Activated naive CD4-positive, alpha-beta T cell treated with anti-CD3 and anti-CD28 coated beads, Interleukin-2, amount 50 U/mL, for 72 hours (primary cell): ENCODE data around the gene ATIC. TPM values are rescaled to one million over a fixed set of nuclear protein-coding genes. Genes with fewer than 3 reads are reported as not detected.
"Not testable (repeated sequence)": the region's sequence is repeated elsewhere in the genome, so short reads cannot be mapped to it uniquely, and the experiment has no call there.

ENCODE experiments used
- ATAC-seq, 2 donors: fragments of 150-1000 bp; cut with Tn5 transposase; 2 replicates each; pipeline ENCODE4 v1.10.0; 2021; ENCODE audit warnings: mild to moderate bottlenecking in 2 of 2, moderate library complexity in 2 of 2
- DNase-seq, 2 donors: peaks; one replicate each; pipeline ENCODE4 v3.0.0; 2021 to 2022; ENCODE audit warnings: low spot score in 2 of 2
- H3K27ac Mint-ChIP-seq, 2 donors: one replicate each; pipeline ENCODE4 v1.8.0; 2022; ENCODE audit warnings: mild to moderate bottlenecking in 2 of 2, mixed read lengths in 2 of 2
- H3K36me3 Mint-ChIP-seq, 2 donors: one replicate each; pipeline ENCODE4 v1.8.0; 2022; ENCODE audit warnings: mixed read lengths in 2 of 2
- H3K9me3 Mint-ChIP-seq, 2 donors: one replicate each; pipeline ENCODE4 v1.8.0; 2022; ENCODE audit warnings: mixed read lengths in 2 of 2
- total RNA-seq, 2 donors: library from RNA; stranded (reverse); gene quantifications; one replicate each; pipeline ENCODE4 v1.2.3, GENCODE V29; 2022

ATIC gene
- total RNA-seq, 2 donors from 2014 or later, result 193 to 232 TPM

DNA sequence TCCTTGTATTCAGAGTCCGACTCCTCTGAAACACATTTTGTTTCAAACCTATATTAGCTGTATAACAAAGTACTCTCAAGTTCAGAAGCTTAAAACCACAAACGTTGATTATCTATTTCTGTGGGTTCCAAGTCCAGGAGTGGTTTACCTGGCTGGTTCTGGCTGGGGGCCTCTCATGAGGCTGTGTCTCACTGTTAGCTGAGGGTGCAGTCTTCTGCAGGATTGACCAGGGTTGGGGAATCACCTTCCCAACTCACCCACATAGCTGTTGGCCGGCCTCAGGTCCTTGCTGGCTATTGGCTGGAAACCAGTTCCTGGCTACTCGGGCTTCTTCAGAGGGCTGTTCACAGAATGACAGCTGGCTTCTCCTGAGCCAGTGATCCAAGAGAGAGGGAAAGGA, 18.0 kb upstream of the ATIC start:
- ATAC-seq, result no peak
- no peak for DNase-seq
- Mint-ChIP-seq H3K9me3 (peaks cover 0 to 3% of the 10 kb centered on the region in 2 donors), H3K36me3 (no peaks in the 10 kb centered on the region), H3K27ac (no peak overlapping the region)

DNA sequence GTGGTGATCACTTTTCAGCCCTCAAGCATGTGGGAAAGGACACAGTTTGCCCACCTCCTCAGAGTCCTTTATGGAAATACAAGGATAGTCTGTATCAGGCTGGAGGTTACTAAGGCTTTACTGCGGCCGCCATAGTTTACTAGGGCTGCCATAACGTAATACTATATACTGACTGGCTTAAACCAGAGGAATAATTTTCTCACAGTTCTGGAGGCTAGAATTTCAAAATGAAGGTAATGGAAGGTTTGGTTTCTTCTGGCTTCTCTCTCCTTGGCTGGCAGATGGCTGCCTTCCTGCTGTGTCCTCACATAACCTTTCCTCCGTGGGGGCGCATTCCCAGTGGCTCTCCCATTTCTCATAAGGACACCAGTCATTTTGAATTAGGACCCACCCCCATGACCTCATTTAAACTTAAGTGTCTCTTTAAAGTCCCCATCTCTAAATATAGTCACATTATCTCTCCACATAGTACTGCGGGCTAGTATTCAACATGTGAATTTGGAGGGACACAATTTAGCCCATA, 12.5 kb upstream of the ATIC start:
- DNase-seq, result no peak
- H3K27ac Mint-ChIP-seq, result no peak overlapping the region
- no peak for ATAC-seq
- peaks cover 4 to 6% of the 10 kb centered on the region in 2 donors for H3K9me3 Mint-ChIP-seq
- H3K36me3 Mint-ChIP-seq, result peaks cover 0 to 6% of the 10 kb centered on the region in 2 donors

DNA sequence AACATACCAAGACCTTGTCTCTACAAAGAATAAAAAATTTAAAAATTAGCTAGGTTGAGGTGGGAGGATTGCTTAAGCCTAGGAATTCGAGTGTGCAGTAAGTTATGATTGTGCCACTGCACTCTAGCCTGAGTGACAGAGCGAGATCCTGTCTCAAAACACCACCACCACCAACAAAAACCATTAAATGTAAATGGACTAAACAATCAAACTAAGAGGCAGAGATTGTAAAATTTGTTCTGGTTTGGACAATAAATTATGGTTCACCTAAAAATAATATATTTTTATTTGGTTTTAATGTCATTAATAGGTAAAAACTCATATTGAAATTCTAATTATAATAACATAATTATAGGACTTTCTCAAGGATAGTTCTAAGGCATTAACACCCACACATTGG, 9.9 kb upstream of the ATIC start:
- no peak for DNase-seq
- Mint-ChIP-seq H3K36me3 (peaks cover 0 to 6% of the 10 kb centered on the region in 2 donors), H3K9me3 (peaks cover 4 to 6% of the 10 kb centered on the region in 2 donors), H3K27ac (no peak overlapping the region)
- no peak for ATAC-seq

DNA sequence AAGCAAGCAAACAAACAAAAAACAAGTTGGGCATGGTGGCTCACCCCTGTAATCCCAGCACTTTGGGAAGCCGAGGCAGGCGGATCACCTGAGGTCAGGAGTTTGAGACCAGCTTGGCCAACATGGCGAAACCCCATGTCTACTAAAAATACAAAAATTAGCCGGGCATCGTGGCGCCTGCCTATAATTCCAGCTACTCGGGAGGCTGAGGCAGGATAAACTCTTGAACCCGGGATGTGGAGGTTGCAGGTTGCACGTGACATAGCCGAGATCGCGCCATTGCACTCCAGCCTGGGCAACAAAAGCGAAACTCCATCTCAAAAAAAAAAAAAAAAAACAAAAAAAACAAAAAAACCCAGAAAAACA, 617 bp upstream of the ATIC start:
- H3K9me3 Mint-ChIP-seq, result not testable (repeated sequence)
- H3K36me3 Mint-ChIP-seq, result peaks cover 26 to 30% of the 10 kb centered on the region in 2 donors
- H3K27ac Mint-ChIP-seq, result peak overlapping the region; percentile 88 to 92
- peak in 1 of 2 donors; percentile 3 for DNase-seq
- ATAC-seq, result peak in 1 of 2 donors; percentile 18

DNA sequence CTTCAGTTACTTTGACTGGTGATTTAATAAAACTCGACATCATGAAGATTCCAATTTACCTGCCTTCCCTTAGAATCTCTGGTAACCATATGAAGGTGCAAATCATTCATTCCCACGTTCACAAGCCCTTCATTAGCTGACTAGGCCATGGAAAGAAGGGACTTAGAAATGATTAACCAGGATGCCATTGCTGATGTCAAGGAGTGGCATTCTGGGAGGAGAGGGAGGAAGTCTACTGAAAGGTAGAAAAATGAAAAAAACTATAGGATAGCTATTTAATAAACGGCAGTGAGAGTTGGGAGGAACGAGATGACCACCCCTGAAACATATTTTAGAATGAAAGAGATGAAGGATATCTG, 1.4 kb downstream of the ATIC start:
- Mint-ChIP-seq H3K9me3 (no peaks in the 10 kb centered on the region), H3K27ac (peak overlapping the region in 1 of 2 donors; percentile 88), H3K36me3 (peaks cover 27 to 33% of the 10 kb centered on the region in 2 donors)
- ATAC-seq, result no peak
- DNase-seq, result no peak

DNA sequence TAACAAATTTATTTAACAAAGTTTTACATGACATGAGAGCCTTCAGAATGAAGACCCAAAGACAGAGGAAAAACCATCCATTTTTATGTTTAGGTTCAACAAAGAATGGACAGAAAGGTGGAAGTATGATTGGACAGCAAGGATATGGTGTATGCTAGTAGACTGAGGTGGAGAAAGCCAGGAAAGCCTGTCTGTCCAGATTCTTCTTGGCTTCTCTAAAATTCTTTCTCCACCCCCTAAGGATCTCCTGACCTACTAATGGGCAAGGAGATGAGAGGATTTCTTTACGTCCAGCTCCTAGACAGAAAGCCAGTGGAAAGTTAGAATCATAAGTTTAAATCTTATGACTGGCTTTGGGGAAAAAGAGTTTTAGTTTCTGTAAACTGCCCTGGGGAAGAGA, 3.0 kb downstream of the ATIC start:
- no peak for ATAC-seq
- no peaks in the 10 kb centered on the region for H3K9me3 Mint-ChIP-seq
- peaks cover 30 to 33% of the 10 kb centered on the region in 2 donors for H3K36me3 Mint-ChIP-seq
- DNase-seq, result no peak
- H3K27ac Mint-ChIP-seq, result peak overlapping the region in 1 of 2 donors; percentile 88

DNA sequence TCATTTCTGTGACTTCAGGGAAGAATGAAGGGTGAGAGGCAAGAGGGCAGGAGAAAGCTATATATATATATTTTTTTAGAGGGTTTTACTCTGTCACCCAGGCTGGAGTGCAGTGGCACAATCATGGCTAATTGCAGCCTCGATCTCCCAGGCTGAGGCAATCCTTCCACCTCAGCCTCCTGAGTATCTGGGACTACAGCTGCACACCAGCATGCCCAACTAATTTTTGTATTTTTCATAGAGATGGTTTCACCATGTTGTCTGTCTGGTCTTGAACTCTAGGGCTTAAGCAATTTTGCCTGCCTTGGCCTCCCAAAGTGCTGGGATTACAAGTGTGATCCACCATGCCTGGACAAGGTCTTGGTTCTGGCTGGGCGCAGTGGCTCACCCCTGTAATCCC, 3.4 kb downstream of the ATIC start:
- H3K27ac Mint-ChIP-seq, result peak overlapping the region in 1 of 2 donors; percentile 88
- peaks cover 34 to 37% of the 10 kb centered on the region in 2 donors for H3K36me3 Mint-ChIP-seq
- ATAC-seq (no peak), DNase-seq (no peak)
- no peaks in the 10 kb centered on the region for H3K9me3 Mint-ChIP-seq

DNA sequence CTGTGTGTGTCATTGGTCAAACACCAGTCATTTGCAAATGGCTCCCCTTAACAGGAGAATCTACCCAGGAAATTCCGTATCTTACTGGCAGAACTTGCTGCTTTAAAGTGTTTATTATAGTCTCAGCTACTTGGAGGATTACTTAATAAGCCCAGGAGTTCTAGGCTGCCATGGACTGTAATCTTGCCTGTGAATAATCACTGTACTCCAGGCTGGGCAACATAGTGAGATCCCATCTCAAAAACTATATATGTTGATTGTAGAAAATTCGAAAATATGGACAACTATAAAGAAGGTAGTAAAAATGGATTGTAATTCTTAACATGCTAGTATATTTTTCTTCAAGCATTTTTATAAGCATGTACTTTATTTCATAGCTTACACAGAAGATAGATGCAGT, 4.5 kb downstream of the ATIC start:
- peak overlapping the region in 1 of 2 donors; percentile 55 for H3K27ac Mint-ChIP-seq
- peaks cover 43 to 47% of the 10 kb centered on the region in 2 donors for H3K36me3 Mint-ChIP-seq
- ATAC-seq (no peak), DNase-seq (no peak)
- no peaks in the 10 kb centered on the region for H3K9me3 Mint-ChIP-seq

DNA sequence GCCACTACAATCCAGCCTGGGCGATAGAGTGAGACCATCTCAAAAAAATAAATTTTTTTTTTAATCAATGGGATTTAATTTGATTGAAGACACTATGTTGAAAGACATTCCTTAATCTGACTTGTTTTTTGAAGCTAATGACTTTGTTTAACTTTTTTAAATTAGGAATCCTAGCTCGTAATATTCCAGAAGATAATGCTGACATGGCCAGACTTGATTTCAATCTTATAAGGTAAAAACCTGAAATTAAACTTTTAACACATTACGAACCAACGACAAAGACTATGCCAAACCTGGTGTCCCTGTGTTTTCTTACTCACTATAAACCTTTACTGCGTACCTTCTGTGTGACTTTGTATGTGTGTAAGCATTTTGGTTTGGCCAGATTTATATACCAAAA, 7.6 kb downstream of the ATIC start:
- Mint-ChIP-seq H3K9me3 (no peaks in the 10 kb centered on the region), H3K27ac (no peak overlapping the region), H3K36me3 (peaks cover 32 to 36% of the 10 kb centered on the region in 2 donors)
- no peak for ATAC-seq
- no peak for DNase-seq

DNA sequence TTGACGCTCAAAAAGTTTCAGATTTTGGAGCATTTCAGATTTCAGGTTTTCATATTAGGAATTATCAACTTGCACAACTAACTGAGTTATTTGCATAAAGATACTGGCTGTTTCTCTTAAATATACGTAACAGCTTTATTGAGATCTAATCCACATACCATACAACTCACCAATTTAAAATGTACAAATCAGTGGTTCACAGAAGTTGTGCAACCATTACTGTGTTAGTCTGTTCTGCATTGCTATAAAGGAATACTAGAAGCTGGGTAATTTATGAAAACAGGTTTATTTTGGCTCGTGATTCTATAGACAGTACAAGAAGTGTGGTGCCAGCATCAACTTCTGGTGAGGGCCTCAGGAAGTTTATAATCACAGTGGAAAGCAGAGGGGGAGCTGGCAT, 8.2 kb downstream of the ATIC start:
- Mint-ChIP-seq H3K9me3 (no peaks in the 10 kb centered on the region), H3K36me3 (peaks cover 31 to 33% of the 10 kb centered on the region in 2 donors), H3K27ac (peak overlapping the region in 1 of 2 donors; percentile 46)
- no peak for ATAC-seq
- DNase-seq, result no peak

DNA sequence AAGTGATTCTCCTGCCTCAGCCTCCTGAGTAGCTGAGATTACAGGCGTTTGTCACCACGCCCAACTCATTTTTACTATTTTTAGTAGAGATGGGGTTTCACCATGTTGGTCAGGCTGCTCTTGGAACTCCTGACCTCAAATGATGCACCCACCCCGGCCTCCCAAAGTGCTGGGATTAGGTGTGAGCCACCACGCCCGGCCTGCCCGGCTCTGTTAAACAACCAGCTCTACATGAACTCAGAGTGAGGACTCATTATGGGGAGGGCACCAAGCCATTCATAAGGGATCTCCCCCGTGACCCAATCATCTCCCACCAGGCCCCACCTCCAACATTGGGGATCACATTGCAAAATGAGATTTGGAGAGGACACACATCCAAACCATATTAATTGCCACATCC, 8.8 kb downstream of the ATIC start:
- peak overlapping the region in 1 of 2 donors; percentile 45 for H3K27ac Mint-ChIP-seq
- no peak for DNase-seq
- peaks cover 32% of the 10 kb centered on the region in 2 donors for H3K36me3 Mint-ChIP-seq
- ATAC-seq, result peak in 1 of 2 donors; percentile 20
- no peaks in the 10 kb centered on the region for H3K9me3 Mint-ChIP-seq

DNA sequence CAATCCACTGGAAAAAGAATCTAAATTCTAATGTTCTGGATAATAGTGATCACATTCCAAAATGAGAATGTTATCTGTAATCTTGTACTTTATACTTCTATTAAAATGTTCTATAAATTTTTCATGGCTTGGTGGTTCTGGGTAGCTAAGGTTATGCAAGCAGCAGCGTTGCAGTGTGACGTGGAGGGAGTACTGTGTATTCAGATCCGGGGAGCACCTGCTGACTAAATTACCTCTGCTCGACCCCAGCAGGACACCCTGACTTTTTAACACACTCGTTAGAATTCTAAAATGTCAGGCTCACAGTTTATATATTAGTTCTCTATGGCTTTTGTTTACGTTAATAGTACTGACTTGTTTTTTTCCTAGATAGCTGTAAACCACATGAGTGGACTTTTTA, 13.0 kb downstream of the ATIC start:
- Mint-ChIP-seq H3K27ac (peak overlapping the region in 1 of 2 donors; percentile 62), H3K36me3 (peaks cover 37 to 48% of the 10 kb centered on the region in 2 donors), H3K9me3 (no peaks in the 10 kb centered on the region)
- no peak for ATAC-seq
- no peak for DNase-seq

DNA sequence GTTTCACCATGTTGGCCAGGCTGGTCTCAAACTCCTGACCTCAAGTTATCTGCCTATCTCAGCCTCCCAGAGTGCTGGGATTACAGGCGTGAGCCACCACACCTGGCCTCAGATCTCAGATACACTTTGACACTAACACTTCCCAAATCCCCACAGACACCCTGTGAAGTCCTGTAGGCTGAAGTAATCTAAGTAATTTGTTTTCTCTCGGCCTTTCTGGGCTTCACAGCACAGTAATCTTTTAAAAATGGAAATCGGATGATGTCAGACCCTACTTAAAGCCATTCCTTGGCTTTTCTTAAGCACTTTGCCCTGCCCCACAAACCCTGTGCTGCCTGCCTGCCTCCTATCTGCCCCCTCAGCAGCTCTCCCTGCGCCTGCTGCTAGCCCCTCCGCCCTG, 16.2 kb downstream of the ATIC start:
- peak overlapping the region; percentile 71 to 73 for H3K27ac Mint-ChIP-seq
- DNase-seq (no peak), ATAC-seq (no peak)
- peaks cover 35 to 36% of the 10 kb centered on the region in 2 donors for H3K36me3 Mint-ChIP-seq
- H3K9me3 Mint-ChIP-seq, result no peaks in the 10 kb centered on the region

DNA sequence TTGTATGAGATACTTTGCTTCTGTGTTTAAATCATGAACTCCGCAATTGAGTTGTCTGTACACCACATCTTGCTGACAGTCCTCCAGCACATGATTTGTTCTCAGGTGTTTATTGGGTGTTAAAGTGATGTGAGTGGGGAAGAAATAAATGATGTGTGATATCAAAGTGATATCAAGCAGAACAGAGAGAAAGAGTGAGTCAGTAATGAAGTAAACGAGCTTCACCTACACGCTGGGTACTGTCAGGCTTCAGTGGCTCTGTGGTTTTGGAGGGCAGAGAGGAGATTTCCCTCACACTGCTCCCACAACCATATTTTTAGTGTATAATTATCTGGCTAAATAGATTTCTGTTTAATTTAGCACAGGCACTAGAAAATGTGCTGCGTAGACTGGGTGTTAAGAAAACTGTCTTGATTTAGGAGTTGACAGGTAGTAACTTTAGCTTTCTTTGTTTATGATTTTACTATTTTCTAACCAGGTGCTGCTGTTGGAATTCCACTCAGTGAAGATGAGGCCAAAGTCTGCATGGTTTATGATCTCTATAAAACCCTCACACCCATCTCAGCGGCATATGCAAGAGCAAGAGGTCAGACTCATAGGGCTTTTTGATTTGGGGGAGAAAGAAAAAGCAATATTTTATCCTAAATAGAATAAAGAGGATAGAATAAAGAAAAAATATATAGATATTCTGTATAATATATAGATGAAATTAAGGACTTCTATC, 21.2 kb downstream of the ATIC start:
- DNase-seq (no peak), ATAC-seq (peak in 1 of 2 donors; percentile 16)
- Mint-ChIP-seq H3K27ac (peak overlapping the region in 1 of 2 donors; percentile 27), H3K36me3 (peaks cover 25 to 44% of the 10 kb centered on the region in 2 donors), H3K9me3 (no peaks in the 10 kb centered on the region)

DNA sequence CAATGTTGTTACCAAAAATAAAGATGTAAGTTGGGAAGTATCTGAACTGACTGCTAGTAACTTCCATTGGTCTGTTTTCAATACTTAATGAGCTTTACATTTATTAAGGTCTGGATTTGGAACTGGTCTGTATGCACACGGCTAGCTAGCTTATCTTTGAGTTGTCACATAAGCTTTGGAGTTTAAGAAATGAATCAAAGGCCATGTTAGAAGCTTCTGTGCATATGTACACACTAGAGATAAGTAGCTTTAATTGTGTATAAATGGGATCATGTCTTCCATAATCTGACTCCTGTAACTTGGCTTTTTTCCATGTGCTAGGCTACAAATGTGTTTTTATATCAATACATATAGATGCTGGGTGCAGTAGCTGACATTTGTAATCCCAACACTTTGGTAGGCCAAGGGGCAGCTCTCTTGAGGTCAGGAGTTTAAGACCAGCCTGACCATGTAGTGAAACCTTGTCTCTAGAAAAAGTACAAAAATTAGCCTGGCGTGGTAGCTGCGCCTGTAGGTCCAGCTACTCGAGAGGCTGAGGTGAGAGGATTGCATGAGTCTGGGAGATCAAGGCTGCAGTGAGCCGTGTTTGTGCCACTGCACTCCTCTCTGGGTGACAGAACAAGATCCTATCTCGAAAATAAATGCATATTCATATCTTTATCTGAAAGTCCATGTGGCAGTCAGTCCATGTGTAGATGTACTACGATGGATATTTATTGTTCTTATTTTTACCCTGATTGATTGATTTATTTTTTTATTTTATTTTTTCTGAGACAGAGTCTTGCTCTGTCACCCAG, 27.2 kb downstream of the ATIC start:
- H3K27ac Mint-ChIP-seq, result no peak overlapping the region

DNA sequence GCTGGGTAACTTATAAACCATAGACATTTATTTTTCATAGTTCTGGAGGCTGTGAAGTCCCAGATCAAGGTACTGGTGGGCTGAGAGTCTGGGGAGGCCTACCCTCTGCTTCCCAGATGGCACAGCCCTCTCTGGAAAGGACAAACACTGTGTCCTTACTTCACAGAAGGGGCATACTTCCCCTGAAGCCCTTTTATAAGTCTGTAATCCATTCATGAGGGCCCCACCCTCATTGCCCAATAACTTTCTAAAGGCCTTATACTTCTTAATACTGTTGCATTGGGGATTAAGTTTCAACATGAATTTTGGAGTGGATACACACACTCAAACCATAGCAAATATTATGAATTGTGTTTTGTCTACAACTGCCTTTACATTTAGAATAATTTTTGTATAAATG, 36.0 kb downstream of the ATIC start:
- Mint-ChIP-seq H3K27ac (no peak overlapping the region), H3K36me3 (peaks cover 33 to 65% of the 10 kb centered on the region in 2 donors), H3K9me3 (no peaks in the 10 kb centered on the region)
- DNase-seq (no peak), ATAC-seq (no peak)

More for the DNA sequence above, 27.2 kb downstream of the ATIC start:
- Mint-ChIP-seq H3K36me3 (peaks cover 18 to 57% of the 10 kb centered on the region in 2 donors), H3K9me3 (no peaks in the 10 kb centered on the region)
- ATAC-seq, result no peak
- no peak for DNase-seq

DNA sequence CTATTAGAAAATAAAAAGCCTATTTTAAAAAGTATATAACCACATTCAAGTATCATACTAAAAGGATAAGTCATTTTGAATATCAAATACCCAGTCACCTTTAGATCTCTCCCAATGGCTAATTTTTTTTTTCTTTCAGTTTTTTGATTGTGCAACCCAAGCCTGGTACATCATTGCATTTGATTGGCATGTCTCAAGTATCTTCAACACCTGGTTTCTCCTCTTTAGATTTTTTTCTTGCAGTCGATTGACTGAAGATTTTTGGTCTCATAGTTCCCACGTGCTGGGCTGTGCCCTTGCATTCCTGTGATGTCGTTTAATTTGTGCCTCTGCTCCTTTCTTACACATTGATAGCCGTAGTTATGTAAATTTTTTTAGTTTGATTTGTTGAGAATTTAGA, 40.7 kb downstream of the ATIC start:
- no peaks in the 10 kb centered on the region for H3K9me3 Mint-ChIP-seq
- H3K36me3 Mint-ChIP-seq, result peaks cover 35 to 49% of the 10 kb centered on the region in 2 donors
- DNase-seq, result no peak
- ATAC-seq, result no peak
- H3K27ac Mint-ChIP-seq, result no peak overlapping the region
